Epithelial cell of esophagus (primary cell): Measurements from ENCODE around the gene ZNF518A.

ENCODE experiments used
- DNase-seq: peaks from one replicate; pipeline ENCODE4 v3.0.0; 2010; ENCODE audit warnings: low read depth
- H3K4me3 ChIP-seq: 2 replicates; pipeline ENCODE4 v1.5.1; 2011; ENCODE audit warnings: mild to moderate bottlenecking, low read length, control low read depth
- CTCF ChIP-seq: IDR thresholded peaks from 2 replicates; pipeline ENCODE4 v1.5.1; 2011; ENCODE audit warnings: low read depth, mild to moderate bottlenecking, low read length, control low read depth, inconsistent platforms; ENCODE audit not compliant: insufficient read depth; ENCODE audit errors: missing control alignments

The ZNF518A gene

GRCh38 chr10:96133135-96133534 is 3.0 kb downstream of the ZNF518A start:
- DNase-seq, result peak; percentile 65
- H3K4me3 ChIP-seq, result no peak overlapping the region
- TF ChIP-seq CTCF, result no peak

- no peak for TF ChIP-seq CTCF
- no peak for DNase-seq
- no peak overlapping the region for H3K4me3 ChIP-seq
Measured at GRCh38 chr10:96136810-96137209, 6.7 kb downstream of the ZNF518A start.

GRCh38 chr10:96137567-96137966 is 7.5 kb downstream of the ZNF518A start:
- DNase-seq, result no peak
- H3K4me3 ChIP-seq, result no peak overlapping the region
- no peak for TF ChIP-seq CTCF

- no peak for DNase-seq
- H3K4me3 ChIP-seq, result no peak overlapping the region
- TF ChIP-seq CTCF, result no peak
Measured at GRCh38 chr10:96138102-96138501, 8.0 kb downstream of the ZNF518A start.

GRCh38 chr10:96152437-96152836 is 22.3 kb downstream of the ZNF518A start:
- DNase-seq, result peak; percentile 52
- TF ChIP-seq CTCF, result no peak
- H3K4me3 ChIP-seq, result no peak overlapping the region

GRCh38 chr10:96153070-96153469 is 23.0 kb downstream of the ZNF518A start:
- no peak for DNase-seq
- no peak for TF ChIP-seq CTCF
- no peak overlapping the region for H3K4me3 ChIP-seq

- no peak for DNase-seq
- H3K4me3 ChIP-seq, result no peak overlapping the region
- TF ChIP-seq CTCF, result no peak
Measured at GRCh38 chr10:96165726-96166125, 35.6 kb downstream of the ZNF518A start.
